ENCODE measurements around the gene ARIH1.

ARIH1 gene

DNA sequence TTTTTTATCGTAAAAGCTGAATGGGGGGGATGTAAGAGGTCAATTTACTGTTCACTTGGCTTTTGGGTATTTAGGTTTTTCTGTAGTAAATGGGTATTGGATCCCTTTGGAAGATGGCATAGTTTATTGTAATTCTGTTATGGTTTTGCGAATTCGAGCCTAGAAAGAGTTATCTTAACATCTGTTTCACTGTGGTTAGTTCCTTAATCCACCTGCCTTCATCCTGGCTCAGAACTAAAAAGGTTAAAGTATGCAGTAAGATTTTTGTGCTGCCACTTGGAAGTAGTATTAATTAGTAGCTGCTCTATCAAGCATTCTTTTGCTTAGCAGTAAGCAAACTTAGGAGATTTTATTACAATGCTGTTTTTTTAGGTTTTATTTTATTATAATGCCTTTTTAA is 62.4 kb downstream of the ARIH1 start:
- no peak for DNase-seq (ENCODE audit: low read depth)
- TF ChIP-seq, protein P1, sequence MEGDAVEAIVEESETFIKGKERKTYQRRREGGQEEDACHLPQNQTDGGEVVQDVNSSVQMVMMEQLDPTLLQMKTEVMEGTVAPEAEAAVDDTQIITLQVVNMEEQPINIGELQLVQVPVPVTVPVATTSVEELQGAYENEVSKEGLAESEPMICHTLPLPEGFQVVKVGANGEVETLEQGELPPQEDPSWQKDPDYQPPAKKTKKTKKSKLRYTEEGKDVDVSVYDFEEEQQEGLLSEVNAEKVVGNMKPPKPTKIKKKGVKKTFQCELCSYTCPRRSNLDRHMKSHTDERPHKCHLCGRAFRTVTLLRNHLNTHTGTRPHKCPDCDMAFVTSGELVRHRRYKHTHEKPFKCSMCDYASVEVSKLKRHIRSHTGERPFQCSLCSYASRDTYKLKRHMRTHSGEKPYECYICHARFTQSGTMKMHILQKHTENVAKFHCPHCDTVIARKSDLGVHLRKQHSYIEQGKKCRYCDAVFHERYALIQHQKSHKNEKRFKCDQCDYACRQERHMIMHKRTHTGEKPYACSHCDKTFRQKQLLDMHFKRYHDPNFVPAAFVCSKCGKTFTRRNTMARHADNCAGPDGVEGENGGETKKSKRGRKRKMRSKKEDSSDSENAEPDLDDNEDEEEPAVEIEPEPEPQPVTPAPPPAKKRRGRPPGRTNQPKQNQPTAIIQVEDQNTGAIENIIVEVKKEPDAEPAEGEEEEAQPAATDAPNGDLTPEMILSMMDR (IDR thresholded peaks at IDR 0.05; ENCODE audit: low read depth, low read length, missing control alignments), result no peak
- H3K4me3 ChIP-seq (ENCODE audit: low read depth, low read length), result no peak overlapping the region

DNA sequence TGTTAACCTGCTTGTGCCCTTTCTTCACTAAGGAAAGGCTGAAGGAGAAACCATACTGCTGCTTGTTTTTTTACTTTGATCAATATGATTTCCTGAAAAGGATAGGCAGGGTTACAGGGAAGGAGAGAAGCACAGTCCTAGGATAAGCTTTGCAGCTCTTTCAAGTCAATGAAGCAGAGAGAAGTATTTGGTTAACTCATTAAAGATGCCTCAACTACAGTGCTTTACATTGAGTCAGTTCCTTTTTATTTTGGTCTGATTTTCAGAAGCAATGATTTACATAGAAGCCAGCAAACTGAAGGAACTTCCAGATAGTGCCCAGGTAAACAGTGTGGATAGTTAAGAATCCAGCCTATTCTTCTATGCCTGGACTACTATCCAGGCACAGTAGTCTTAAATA is 64.8 kb downstream of the ARIH1 start:
- H3K4me3 ChIP-seq (ENCODE audit: low read depth, low read length), result no peak overlapping the region
- TF ChIP-seq, protein P1 (IDR thresholded peaks at IDR 0.05; ENCODE audit: low read depth, low read length, missing control alignments), result no peak
- DNase-seq (ENCODE audit: low read depth), result no peak

DNA sequence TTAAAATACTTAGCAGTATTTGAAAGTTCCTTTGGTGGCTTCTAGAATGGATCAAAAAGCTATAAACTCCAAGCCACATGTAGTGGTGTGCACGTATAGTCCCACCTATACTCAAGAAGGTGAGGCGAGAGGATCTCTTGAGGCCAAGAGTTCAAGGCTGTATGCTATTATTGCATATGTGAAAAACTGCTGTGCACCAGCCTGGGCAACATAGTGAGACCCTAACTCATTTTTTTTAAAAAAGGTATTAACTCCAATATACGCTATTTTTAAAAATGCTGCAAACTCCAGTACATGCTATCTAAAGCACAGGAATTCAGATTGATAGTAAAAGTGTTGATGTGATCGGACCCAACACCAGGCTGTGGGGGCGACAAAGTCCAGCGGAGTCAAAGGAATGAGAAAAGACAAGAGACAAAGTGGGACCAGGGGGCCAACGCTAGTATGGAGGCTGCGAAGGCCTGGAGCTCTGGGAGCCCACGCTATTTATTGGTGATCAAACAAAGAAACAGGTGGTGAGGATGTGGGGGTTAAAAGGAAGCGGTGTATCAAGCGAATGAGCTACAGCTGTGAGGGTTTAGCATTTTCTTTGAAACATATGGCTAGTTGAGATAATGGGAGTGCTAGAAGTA is 66.6 kb downstream of the ARIH1 start:
- H3K4me3 ChIP-seq (ENCODE audit: low read depth, low read length), result no peak overlapping the region
- TF ChIP-seq, protein P1 (IDR thresholded peaks at IDR 0.05; ENCODE audit: low read depth, low read length, missing control alignments), result no peak
- no peak for DNase-seq (ENCODE audit: low read depth)

DNA sequence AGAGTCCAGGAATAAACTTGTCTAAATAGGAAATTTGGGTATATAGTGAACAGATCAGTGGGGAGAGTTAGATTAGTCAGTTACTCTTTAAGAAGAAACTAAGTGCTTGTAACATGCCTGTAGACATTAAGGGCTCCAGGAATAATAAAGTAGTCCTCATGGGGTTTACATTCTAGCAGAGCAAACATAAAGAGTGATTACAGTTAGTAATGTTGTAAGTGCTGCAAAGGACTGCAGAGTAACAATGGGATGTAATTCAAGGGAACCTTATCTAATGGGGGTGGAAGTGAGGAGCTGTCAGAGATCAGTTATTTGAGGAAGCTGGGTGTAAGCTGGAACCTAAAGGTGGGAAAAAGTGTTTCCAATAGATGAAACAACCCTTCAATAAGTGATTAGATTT is 67.5 kb downstream of the ARIH1 start:
- no peak overlapping the region for H3K4me3 ChIP-seq (ENCODE audit: low read depth, low read length)
- DNase-seq (ENCODE audit: low read depth), result no peak
- TF ChIP-seq, protein P1 (IDR thresholded peaks at IDR 0.05; ENCODE audit: low read depth, low read length, missing control alignments), result no peak

DNA sequence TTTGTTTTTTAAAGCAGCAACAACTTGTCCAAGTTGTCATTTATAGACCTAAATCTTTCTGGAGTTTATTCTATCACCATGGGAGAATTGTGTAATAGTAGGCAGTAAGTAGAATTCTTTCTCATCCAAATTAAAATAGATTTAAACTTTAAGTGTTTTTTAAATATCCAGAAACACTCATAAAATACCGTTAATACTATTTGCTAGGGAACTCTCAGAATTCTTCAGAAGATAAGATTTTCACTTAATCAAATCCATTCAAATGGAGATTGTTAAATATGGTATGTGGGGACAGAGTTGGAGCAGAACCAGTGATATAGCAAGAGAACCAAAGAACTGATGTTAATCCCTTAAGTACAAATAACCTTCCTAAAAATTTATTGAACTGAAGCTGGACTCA is 71.0 kb downstream of the ARIH1 start:
- no peak overlapping the region for H3K4me3 ChIP-seq (ENCODE audit: low read depth, low read length)
- TF ChIP-seq, protein P1 (IDR thresholded peaks at IDR 0.05; ENCODE audit: low read depth, low read length, missing control alignments), result no peak
- DNase-seq (ENCODE audit: low read depth), result no peak

DNA sequence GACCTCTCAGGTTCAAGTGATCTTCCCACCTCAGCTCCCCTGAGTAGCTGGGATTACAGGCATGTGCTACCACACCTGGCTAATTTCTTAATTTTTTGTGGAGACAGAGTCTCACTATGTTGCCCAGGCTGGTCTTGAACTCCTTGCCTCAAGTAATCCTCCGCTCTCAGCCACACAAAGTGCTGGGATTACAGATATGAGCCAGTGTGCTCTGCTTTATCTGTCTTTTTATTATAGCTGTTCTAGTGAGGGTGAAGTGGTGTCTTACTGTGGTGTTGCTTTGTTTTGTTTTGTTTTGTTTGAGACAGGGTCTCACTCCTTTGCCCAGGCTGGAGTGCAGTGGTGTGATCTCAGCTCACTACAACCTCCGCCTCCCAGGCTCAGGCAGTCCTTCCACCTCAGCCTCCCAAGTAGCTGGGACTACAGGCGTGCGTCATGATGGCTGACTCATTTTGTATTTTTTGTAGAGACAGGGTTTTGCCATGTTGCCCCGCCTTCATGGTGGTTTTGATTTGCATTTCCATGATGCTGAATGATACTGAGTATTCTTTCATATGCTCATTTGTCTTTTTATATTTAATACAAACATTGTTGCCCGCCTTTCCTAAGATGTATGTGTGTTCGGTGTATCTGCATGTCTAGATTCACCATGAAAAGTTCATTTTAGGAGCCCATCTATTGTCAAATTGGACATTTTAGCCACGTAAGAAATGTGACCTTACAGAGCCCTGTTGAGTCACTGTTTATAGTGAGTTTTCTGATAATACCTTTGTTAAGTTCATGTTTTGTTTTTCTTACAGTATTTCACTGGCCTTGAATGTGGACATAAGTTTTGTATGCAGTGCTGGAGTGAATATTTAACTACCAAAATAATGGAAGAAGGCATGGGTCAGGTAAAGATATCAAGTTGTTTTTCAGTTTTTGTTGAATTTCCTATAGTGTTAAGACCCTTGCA is 80.6 kb downstream of the ARIH1 start:
- DNase-seq (ENCODE audit: low read depth), result no peak
- TF ChIP-seq, protein P1 (IDR thresholded peaks at IDR 0.05; ENCODE audit: low read depth, low read length, missing control alignments), result no peak
- H3K4me3 ChIP-seq (ENCODE audit: low read depth, low read length), result no peak overlapping the region
